Smooth muscle cell (in vitro differentiated cells): ENCODE measurements around the gene ABL2. TPM values are rescaled to one million over a fixed set of nuclear protein-coding genes. Genes with fewer than 3 reads are reported as not detected.
A peak's percentile ranks its signal among the peaks of the same experiment; 100 is the strongest.

Experiments used
- DNase-seq: peaks from one replicate; lab custom pipeline; 2025; ENCODE audit not compliant: unreplicated experiment; lab: John Stamatoyannopoulos, UW
- H2AFZ ChIP-seq: fragments of 200-600 bp; sonication (generic); 2 replicates; pipeline ENCODE4 v1.6.0; 2016; ENCODE audit warnings: antibody characterized with exemption, low read depth, mild to moderate bottlenecking
- H3F3A ChIP-seq: fragments of 200-600 bp; sonication (generic); 2 replicates; pipeline ENCODE4 v1.6.0; 2017; ENCODE audit warnings: antibody characterized with exemption, low read depth
- H3K27ac ChIP-seq: fragments of 200-600 bp; sonication (generic); 2 replicates; pipeline ENCODE4 v1.5.1; 2016; ENCODE audit warnings: low read depth, mild to moderate bottlenecking
- H3K27me3 ChIP-seq: fragments of 200-600 bp; sonication (generic); 2 replicates; pipeline ENCODE4 v1.6.1; 2016; ENCODE audit warnings: low read depth, mild to moderate bottlenecking
- H3K36me3 ChIP-seq: fragments of 200-600 bp; sonication (generic); 2 replicates; pipeline ENCODE4 v1.5.1; 2016; ENCODE audit warnings: low read depth
- H3K4me1 ChIP-seq: fragments of 200-600 bp; sonication (generic); 2 replicates; pipeline ENCODE4 v1.5.1; 2016; ENCODE audit warnings: low read depth
- H3K4me2 ChIP-seq: fragments of 200-600 bp; sonication (generic); 2 replicates; pipeline ENCODE4 v1.6.0; 2016; ENCODE audit warnings: mild to moderate bottlenecking
- H3K4me3 ChIP-seq: fragments of 200-600 bp; sonication (generic); 2 replicates; pipeline ENCODE4 v1.5.1; 2016; ENCODE audit warnings: mild to moderate bottlenecking
- H3K79me2 ChIP-seq: fragments of 200-600 bp; sonication (generic); 2 replicates; pipeline ENCODE4 v1.6.0; 2016; ENCODE audit warnings: low read depth, mild to moderate bottlenecking
- H3K9ac ChIP-seq: fragments of 200-600 bp; sonication (generic); 2 replicates; pipeline ENCODE4 v1.6.0; 2016; ENCODE audit warnings: low read depth
- H3K9me3 ChIP-seq: fragments of 200-600 bp; sonication (generic); replicated peaks from 2 replicates; pipeline ENCODE4 v1.5.1; 2016; ENCODE audit warnings: low read depth
- H4K20me1 ChIP-seq: fragments of 200-600 bp; sonication (generic); 2 replicates; pipeline ENCODE4 v1.6.0; 2016; ENCODE audit warnings: low read depth
- WGBS: methylation state at CpG from one replicate; pipeline ENCODE4 v1.1.7; 2016; ENCODE audit warnings: low lambda C conversion rate; 5-methylcytosine and 5-hydroxymethylcytosine counted together
- polyA plus RNA-seq: library from polyadenylated mRNA; unstranded; fragments of >200 nt; fragmentation: Nextera tagmentation; extraction: Ambion mirVana; gene quantifications from 2 replicates; pipeline ENCODE4 v1.2.1, GENCODE V29; 2016
- total RNA-seq: library from RNA; depleted of rRNA; stranded (reverse); fragments of >200 nt; gene quantifications from 2 replicates; pipeline ENCODE4 v1.2.3, GENCODE V29; 2014
- TF ChIP-seq, protein P1 (sequence below): fragments of 200-600 bp; sonication (generic); IDR thresholded peaks from 2 replicates; pipeline ENCODE4 v1.5.1; 2017; ENCODE audit warnings: borderline replicate concordance, mild to moderate bottlenecking, antibody characterized with exemption; ENCODE audit not compliant: insufficient read depth, poor library complexity, severe bottlenecking

The ABL2 gene
- total and polyA plus RNA-seq, 2 experiments from 2014 or later: 16.5 to 56.5 TPM

DNA sequence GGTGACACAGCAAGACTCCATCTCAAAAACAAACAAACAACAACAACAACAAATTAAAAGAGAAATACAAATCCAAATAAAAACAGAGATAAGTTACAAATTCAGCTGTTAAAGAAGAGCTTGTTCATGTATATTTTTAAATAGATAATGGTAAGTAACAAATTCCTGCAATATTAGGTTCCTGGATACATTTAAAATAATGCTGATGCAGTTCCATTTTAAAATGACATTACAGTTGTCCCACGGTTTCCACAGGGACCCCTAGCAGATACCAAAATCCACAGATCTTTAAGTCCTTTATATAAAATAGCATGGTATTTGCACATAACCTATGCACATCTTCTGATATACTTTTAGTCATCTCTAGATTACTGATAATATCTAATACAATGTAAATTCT is 61.5 kb downstream of the ABL2 start:
- TF ChIP-seq, protein P1, sequence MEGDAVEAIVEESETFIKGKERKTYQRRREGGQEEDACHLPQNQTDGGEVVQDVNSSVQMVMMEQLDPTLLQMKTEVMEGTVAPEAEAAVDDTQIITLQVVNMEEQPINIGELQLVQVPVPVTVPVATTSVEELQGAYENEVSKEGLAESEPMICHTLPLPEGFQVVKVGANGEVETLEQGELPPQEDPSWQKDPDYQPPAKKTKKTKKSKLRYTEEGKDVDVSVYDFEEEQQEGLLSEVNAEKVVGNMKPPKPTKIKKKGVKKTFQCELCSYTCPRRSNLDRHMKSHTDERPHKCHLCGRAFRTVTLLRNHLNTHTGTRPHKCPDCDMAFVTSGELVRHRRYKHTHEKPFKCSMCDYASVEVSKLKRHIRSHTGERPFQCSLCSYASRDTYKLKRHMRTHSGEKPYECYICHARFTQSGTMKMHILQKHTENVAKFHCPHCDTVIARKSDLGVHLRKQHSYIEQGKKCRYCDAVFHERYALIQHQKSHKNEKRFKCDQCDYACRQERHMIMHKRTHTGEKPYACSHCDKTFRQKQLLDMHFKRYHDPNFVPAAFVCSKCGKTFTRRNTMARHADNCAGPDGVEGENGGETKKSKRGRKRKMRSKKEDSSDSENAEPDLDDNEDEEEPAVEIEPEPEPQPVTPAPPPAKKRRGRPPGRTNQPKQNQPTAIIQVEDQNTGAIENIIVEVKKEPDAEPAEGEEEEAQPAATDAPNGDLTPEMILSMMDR: no peak
- H3F3A ChIP-seq: no peaks in the 10 kb centered on the region
- no peak overlapping the region for H3K27ac ChIP-seq
- H3K9ac ChIP-seq: no peak overlapping the region
- no peak for DNase-seq
- 92% methylated on average over 1 of the region's 1 CpG for WGBS
- no peak overlapping the region for H2AFZ ChIP-seq
- H3K27me3 ChIP-seq: no peaks in the 10 kb centered on the region
- no peaks in the 10 kb centered on the region for H3K36me3 ChIP-seq
- H3K4me2 ChIP-seq: no peak overlapping the region
- peaks cover 4% of the 10 kb centered on the region for H3K4me1 ChIP-seq
- H3K79me2 ChIP-seq: peaks cover 55% of the 10 kb centered on the region
- no peak overlapping the region for H3K4me3 ChIP-seq
- H3K9me3 ChIP-seq: no peaks in the 10 kb centered on the region
- H4K20me1 ChIP-seq: no peaks in the 10 kb centered on the region

- Histone ChIP-seq H3K4me2 (no peak overlapping the region), H3K27ac (no peak overlapping the region)
Observed at GRCh38 chr1:179167418-179167777, 62.1 kb downstream of the ABL2 start.

GRCh38 chr1:179166663-179167417 is 62.6 kb downstream of the ABL2 start:
- Histone ChIP-seq H3K4me1 (peaks cover 4% of the 10 kb centered on the region), H3K9ac (no peak overlapping the region), H3K79me2 (peaks cover 56% of the 10 kb centered on the region), H4K20me1 (peaks cover 7% of the 10 kb centered on the region), H3K27me3 (no peaks in the 10 kb centered on the region), H3K9me3 (no peaks in the 10 kb centered on the region), H3K36me3 (no peaks in the 10 kb centered on the region), H3K4me3 (no peak overlapping the region), H3K4me2 (no peak overlapping the region), H3K27ac (no peak overlapping the region), H2AFZ (no peak overlapping the region), H3F3A (no peaks in the 10 kb centered on the region)
- TF ChIP-seq, protein P1: no peak
- DNase-seq: no peak
- WGBS: 80% methylated on average over 8 of the region's 8 CpGs

More at GRCh38 chr1:179167418-179167777, 62.1 kb downstream of the ABL2 start:
- Histone ChIP-seq H3K4me1 (peaks cover 4% of the 10 kb centered on the region), H3K4me3 (no peak overlapping the region), H3K79me2 (peaks cover 56% of the 10 kb centered on the region), H3K36me3 (no peaks in the 10 kb centered on the region), H3K27me3 (no peaks in the 10 kb centered on the region), H4K20me1 (peaks cover 2% of the 10 kb centered on the region), H3F3A (no peaks in the 10 kb centered on the region), H2AFZ (no peak overlapping the region), H3K9ac (no peak overlapping the region), H3K9me3 (no peaks in the 10 kb centered on the region)
- WGBS: 100% methylated on average over 1 of the region's 1 CpG
- DNase-seq: no peak
- TF ChIP-seq, protein P1: no peak

DNA sequence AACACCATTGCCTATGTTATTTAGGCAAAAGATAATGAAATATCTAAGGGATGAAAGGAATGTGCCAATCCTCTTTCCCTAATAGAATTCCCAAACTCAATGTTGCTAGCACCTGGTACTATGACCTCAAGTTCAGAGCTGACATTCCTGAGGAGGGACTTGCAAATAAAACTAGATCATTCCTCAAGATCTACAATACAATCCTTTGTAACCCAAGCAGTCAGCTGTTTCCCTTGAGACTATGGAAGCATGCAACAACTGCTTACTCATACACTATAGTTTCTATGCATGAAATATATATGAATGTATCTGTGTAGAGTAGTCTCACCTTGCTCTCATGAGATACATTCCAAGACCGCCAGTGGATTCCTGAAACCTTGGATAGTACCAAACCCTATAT is 65.0 kb downstream of the ABL2 start:
- Histone ChIP-seq H2AFZ (no peak overlapping the region), H3K36me3 (no peaks in the 10 kb centered on the region), H3F3A (no peaks in the 10 kb centered on the region), H3K79me2 (peaks cover 62% of the 10 kb centered on the region), H3K9me3 (no peaks in the 10 kb centered on the region), H3K9ac (no peak overlapping the region), H3K4me1 (no peaks in the 10 kb centered on the region), H4K20me1 (peaks cover 8% of the 10 kb centered on the region), H3K4me2 (no peak overlapping the region), H3K4me3 (no peak overlapping the region), H3K27ac (peak overlapping the region; percentile 36), H3K27me3 (no peaks in the 10 kb centered on the region)
- DNase-seq: no peak
- TF ChIP-seq, protein P1: no peak
- WGBS: 94% methylated on average over 1 of the region's 1 CpG
